Bladder microvascular endothelial cell (primary cell): Measurements from ENCODE around the gene CHRM2. TPM values are rescaled to one million over a fixed set of nuclear protein-coding genes. Genes with fewer than 3 reads are reported as not detected.

Source experiments
- total RNA-seq: library from RNA; depleted of rRNA; stranded (reverse); fragments of >200 nt; gene quantifications from 2 replicates; pipeline ENCODE4 v1.2.3, GENCODE V29; 2014

CHRM2 gene
- under 0.01 TPM in 2 replicates for total RNA-seq

GRCh38 chr7:136868496-136869000, at the start of gene CHRM2:
TSS of gene CHRM2 (plus strand) at chr7:136868652. CDS start at chr7:137014866, 146,214 bp downstream.

